Astrocyte of the hippocampus (primary cell): ENCODE data around the gene PDK1.
"Not testable (repeated sequence)": the region's sequence is repeated elsewhere in the genome, so short reads cannot be mapped to it uniquely, and the experiment has no call there.

ENCODE experiments used
- DNase-seq: peaks from one replicate; pipeline ENCODE4 v3.0.0; 2011; ENCODE audit warnings: low read depth, low spot score

Gene PDK1

GRCh38 chr2:172555522-172556283 is at the start of gene PDK1:
PDK1 (plus strand) TSS chr2:172556090; CDS start chr2:172556151, 61 bp downstream.
- peak; percentile 95 for DNase-seq

GRCh38 chr2:172507199-172507598 is 48.7 kb upstream of the PDK1 start:
- no peak for DNase-seq

DNA sequence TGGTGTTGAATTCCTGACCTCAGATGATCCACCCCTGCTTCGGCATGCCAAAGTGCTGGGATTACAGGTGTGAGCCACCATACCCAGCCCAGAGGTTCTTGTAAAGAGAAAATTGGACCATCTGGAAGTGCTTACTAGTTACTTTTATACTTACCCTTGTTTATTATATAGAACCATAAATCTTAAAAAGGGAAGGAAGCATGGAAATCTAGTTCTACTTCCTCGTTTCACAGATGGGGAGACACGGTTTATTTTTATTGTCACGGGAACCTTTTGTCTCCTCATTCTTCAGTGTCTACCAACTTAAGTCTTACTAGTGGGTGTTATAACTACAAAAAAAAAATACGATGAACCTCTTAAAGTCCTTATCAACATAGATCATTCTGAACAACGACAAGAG is 45.8 kb upstream of the PDK1 start:
- DNase-seq: no peak

DNA sequence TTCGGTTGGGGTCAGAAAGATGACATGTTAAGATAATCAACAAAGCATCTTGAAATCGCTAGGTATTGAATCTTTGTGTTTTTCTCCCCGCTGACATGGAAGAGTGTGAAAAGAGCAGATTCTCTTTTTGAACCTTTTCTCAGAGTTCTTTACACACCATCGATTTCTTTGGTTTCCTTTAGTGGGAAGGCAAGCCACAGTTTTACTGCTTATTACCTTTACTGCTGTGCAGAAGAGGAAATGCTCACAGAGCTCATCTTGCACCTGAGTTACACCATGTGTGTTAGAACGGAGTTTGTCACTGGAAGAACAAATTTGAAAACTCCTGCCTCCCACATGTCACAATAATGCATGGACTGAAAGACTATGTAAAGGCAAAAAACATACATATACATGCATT is 45.3 kb upstream of the PDK1 start:
- no peak for DNase-seq

DNA sequence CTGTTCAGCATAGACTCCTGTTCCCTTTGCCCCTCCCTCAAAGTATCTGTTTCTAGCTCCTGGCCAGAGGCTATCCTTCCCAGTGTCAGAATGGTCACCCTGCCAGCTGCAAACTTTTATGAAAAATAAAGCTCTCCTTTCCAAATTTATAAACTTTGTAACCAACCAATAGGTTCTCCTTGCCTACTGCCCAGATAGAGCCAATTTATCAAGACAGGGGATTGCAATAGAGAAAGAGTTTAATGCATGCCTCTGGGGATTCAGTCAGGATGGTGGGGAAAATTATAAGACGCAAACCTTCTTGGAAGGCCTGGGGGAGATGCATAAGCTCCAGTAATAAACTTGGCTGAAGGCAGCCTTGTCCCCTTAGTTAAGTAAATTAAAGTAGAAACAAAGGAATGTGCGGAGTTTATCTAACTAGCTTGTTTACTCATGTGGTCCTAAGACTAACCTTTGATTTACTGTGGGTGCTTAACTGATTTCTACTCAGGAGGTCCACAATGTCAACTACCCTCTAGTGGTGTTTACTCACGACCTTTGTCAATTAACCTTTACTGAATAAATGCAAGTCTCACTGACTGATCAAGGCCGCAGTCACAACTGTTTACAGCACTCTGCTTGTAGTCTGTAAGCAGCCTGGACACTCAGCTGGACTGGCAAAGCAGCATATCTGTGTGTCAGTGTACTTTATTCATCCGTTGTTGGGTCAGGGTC is 42.9 kb upstream of the PDK1 start:
- DNase-seq: no peak

GRCh38 chr2:172513524-172513900 is 42.4 kb upstream of the PDK1 start:
- DNase-seq: no peak

- DNase-seq: no peak
These were observed 41.8 kb upstream of the PDK1 start for GRCh38 chr2:172513935-172514586.

GRCh38 chr2:172516299-172516698 is 39.6 kb upstream of the PDK1 start:
- DNase-seq: peak; percentile 10

GRCh38 chr2:172518995-172519394 is 36.9 kb upstream of the PDK1 start:
- no peak for DNase-seq

DNA sequence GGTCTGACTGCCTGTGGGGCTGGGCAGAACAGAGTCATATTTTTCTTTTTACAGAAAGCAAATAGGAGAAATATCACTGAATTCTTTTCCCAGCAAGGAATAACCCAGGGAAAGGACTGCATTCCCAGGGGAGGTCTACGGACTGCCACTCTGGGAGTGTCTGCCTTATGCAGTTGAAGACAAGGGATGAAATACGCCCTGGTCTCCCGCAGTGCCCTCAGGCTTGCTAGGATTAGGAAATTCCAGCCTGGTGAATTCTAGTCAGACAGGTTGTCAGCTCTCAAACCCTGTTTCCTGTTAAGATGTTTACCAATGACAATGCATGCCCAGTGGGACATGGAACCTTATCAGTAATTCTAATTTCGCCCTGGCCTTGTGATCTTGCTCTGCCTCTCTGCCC is 30.3 kb upstream of the PDK1 start:
- no peak for DNase-seq

DNA sequence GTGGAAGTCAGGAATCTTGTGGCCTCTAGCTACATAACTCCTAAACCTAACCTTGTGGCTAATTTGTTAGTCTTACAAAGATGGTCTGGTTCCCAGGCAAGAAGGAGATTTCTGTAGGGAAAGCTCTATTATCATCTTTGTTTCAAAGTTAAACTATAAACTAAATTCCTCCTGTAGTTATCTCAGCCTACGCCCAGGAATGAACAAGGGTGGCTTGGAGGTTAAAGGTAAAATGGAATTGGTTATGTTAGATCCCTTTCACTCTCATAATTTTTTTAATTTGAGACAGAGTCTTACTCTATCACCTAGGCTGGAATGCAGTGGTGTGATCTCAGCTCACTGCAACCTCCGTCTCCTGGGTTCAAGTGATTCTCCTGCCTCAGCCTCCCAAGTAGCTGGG is 24.6 kb upstream of the PDK1 start:
- no peak for DNase-seq

- DNase-seq: not testable (repeated sequence)
These were observed 23.4 kb upstream of the PDK1 start for GRCh38 chr2:172532461-172532860.

- no peak for DNase-seq
These were observed 22.2 kb upstream of the PDK1 start for GRCh38 chr2:172533687-172534086.

DNA sequence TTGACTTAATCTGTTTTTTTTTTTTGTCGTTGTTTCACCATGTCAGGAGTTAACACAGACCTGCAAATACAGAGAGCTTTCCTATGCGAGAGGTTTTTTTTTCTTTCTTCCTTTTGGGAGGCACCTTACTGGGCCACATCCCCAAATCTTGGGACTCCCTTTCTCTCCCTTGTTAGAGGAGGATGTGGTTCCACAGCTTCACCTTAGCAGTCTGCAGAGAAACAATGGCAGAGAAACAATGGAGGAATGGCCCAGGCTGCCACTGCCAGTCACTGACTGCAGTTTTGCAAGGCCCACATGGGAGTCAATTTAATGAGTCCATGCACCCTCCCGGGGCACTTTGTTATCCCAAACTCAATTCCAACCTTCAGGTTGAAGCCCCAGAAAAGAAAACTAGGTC is 20.8 kb upstream of the PDK1 start:
- DNase-seq: no peak

GRCh38 chr2:172537851-172538250 is 18.0 kb upstream of the PDK1 start:
- DNase-seq: not testable (repeated sequence)

DNA sequence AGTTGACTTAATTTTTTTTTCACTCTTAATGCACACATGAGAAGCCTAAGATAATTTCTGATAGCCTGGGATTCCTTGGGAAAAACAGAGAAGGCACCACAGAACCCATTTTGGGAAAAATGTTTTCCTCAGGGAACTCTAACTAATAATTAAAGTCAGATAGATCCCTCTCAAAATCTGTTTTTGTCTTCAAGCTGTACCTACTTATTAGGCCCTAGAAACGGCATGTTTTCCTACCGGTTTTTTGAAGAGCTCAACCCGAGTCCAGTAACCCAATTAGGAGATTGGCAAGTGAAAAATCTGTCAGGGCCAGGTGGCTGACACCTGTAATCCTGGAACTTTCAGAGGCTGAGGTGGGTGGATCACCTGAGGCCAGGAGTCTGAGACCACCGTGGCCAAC is 16.1 kb upstream of the PDK1 start:
- no peak for DNase-seq

- DNase-seq: no peak
These were observed 15.5 kb upstream of the PDK1 start for GRCh38 chr2:172540421-172540820.

DNA sequence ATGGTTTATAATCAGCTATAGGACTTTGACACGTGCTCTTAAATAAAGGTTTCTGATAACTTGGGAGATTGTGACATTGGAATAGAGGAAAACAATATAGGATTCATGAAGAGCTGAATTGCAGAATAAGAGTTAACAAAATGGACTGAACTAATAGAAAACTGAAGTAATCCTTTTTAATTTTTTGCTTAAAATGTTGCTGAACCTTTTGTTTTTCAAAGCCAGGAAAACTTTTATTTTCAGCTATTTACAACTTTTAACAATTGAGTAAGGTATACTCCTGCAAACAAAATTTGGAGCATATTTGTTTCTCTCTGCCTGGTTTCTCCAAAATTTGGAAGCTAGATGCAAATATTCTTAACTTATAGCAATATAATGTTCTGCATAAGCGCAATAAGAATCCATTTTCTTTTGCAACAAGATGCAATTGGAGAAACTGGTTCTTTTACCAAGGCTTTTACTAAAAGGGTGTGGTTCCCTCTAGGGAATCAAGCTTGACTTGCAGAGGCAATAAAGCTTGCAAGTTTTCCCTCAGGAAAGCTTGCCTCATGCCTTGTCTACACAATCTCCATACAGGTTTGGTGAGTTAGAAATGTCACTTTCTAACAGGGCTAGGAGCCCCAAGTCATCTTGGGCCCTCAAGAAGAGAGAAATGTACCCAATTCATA is 10.3 kb upstream of the PDK1 start:
- no peak for DNase-seq

DNA sequence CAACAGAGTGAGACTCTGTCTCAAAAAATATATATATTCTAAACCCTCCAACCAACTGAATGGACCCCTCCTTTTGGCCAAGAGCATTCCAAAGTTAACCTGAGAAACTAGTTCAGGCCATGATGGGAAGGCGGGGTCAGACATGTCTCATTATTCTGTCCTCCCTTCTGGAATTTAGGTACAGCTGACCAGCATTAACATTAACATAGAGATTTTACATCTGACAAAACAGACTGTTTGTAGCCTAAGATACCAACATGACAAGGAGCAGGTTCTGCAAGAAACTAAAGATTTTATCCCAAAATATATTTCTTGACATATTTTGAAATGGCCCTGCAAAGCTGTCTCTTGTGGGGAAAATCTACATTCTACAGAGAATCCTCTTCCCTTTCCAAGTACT is 6.8 kb upstream of the PDK1 start:
- DNase-seq: no peak

DNA sequence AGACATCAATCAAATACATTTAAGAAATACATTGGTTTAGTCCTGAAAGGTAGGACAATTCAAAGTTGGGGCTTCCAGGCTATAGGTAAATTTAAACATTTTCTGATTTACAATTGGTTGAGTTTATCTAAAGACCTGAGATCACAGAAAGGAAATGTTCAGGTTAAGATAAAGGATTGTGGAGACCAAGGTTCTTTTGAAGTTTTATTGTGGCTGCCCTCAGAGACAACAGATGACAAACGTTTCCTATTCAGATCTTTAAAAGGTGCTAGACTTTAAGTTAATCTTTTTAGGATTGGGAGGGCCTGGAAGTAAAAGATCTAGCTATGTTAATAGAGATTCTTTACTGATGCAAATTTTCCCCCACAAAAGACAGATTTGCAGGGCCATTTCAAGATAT is 6.1 kb upstream of the PDK1 start:
- not testable (repeated sequence) for DNase-seq

DNA sequence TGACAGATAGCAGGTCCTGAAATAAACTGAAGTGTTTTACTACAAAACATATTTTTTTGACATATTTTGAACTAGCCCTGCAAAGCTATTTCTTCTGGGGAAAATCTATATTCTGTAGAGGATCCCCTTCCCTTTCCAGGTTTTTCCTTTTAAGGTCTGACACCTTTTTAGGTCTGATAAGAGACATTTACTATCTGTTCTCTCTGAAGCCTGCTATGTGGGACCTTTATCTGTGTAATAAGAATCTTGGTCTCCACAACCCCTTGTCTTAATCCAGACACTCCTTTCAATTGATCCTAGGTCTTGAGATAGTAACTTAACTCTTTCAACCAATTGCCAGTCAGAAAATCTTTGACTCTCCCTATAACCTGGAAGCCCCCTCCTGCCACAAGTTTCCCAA is 5.5 kb upstream of the PDK1 start:
- no peak for DNase-seq

DNA sequence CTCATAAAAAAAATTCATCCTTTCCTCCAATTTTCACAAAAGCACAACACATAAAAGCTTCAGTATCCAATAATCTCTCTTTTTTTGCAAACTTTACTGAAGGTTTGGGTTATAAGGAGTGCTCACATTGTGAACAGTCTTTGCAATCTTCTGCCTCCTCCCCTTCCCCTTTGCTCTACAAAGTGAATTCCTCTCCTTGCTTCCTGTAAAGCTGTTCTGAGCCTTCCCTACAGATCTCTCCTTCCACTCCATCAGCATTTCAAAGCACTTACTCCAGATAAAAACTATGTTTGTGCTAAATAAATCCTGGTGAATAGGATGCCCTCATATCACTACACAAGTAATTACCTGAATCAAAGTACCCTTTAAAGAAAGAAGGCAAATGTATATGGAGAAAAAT is 4.6 kb upstream of the PDK1 start:
- no peak for DNase-seq
